GM18868 (cell line): ENCODE data around the gene RTCA.

ENCODE experiments used
- ATAC-seq: cut with Tn5 transposase; IDR thresholded peaks from one replicate; pipeline ENCODE4 v1.9.1; 2021; ENCODE audit warnings: mild to moderate bottlenecking, moderate library complexity; ENCODE audit not compliant: unreplicated experiment

RTCA gene

DNA sequence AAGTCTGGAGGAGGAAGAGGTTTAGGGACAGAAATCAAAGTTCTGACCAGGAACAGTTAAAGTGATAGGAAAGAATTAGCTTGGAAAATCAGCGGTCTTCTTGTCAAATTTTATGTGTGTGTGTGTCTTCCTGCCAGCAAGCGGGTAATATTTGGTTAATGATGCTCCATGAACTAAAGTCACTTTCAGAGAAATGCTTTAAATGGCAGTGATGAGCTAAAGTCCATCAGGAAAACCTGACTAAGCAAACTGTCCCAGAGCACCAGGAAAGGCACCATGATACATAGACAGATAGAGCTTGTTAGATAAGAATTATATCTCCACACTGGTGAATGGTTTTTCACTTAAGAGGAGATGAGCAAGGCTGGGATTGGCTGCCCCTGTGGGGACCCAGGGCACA lies 76.3 kb downstream of the RTCA start:
- ATAC-seq = no peak
